Epithelial cell of prostate (primary cell): ENCODE measurements around the gene RNASE7.
"Not testable (repeated sequence)": the region's sequence is repeated elsewhere in the genome, so short reads cannot be mapped to it uniquely, and the experiment has no call there.

ENCODE experiments used
- DNase-seq: peaks from one replicate; pipeline ENCODE4 v3.0.0-alpha.2; 2011; ENCODE audit warnings: low read depth, low spot score
- H3K27ac ChIP-seq: fragments of 450-650 bp; 2 replicates; pipeline ENCODE4 v1.5.1; 2017; ENCODE audit warnings: mild to moderate bottlenecking

Gene RNASE7

DNA sequence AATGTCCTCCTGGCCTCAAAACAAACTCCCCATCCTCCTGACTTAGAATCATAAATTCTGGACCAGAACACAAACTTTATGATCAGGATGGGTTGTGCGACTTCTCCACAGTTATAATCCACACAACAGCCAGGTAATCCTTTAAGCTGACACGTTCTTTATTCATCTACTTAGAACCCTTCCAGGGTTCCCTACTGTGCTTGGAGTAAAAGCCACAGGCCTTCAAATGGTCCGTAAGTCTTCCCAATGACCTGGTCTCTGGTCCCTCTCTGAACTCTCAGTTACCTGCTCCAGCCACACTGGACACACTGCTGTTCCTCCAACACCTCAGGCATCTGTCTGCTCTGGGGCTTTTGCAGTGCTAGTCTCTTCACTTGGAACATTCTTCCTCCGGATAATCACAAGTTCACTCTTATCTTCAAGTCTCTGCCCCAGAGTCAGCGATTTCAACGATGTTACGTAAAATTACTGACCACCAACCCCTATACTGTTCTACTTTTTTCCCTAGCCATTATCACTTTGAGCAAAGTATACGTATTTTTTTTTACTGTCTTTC, 1.7 kb upstream of the RNASE7 start:
- H3K27ac ChIP-seq = peak overlapping the region; percentile 94
- no peak for DNase-seq

DNA sequence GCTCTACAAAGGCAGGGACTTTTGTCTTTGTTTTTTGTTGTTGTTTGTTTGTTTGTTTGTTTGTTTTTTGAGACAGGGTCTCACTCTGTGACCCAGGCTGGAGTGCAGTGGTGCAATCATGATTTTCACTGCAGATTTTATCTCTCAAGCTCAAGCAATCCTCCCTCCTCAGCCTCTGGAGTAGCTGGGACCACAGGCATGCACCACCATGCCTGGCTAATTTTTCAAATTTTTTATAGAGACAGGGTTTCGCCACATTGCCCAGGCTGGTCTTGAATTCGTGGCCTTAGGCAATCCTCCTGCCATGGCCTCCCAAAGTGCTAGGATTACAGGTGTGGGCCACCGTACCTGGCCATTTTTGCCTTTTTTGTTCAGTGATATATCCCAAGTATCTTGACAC, 1.2 kb upstream of the RNASE7 start:
- peak overlapping the region; percentile 94 for H3K27ac ChIP-seq
- DNase-seq = not testable (repeated sequence)

DNA sequence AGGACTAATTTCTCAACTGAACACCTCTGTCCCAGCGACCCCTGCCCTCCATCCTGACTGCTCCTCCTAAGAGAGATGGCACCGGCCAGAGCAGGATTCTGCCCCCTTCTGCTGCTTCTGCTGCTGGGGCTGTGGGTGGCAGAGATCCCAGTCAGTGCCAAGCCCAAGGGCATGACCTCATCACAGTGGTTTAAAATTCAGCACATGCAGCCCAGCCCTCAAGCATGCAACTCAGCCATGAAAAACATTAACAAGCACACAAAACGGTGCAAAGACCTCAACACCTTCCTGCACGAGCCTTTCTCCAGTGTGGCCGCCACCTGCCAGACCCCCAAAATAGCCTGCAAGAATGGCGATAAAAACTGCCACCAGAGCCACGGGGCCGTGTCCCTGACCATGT, 756 bp downstream of the RNASE7 start:
- DNase-seq = no peak
- peak overlapping the region; percentile 94 for H3K27ac ChIP-seq

DNA sequence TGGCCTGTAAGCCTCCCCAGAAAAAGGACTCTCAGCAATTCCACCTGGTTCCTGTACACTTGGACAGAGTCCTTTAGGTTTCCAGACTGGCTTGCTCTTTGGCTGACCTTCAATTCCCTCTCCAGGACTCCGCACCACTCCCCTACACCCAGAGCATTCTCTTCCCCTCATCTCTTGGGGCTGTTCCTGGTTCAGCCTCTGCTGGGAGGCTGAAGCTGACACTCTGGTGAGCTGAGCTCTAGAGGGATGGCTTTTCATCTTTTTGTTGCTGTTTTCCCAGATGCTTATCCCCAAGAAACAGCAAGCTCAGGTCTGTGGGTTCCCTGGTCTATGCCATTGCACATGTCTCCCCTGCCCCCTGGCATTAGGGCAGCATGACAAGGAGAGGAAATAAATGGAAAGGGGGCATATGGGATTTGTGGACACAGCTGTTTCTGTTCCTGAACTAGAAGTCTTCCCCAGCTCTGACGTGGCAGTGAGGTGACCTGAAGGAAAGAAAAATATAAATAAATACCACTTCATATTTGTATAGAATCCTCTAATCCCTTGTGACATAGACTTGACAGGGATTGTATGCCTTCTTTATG, 1.3 kb downstream of the RNASE7 start:
- peak overlapping the region; percentile 94 for H3K27ac ChIP-seq
- no peak for DNase-seq

DNA sequence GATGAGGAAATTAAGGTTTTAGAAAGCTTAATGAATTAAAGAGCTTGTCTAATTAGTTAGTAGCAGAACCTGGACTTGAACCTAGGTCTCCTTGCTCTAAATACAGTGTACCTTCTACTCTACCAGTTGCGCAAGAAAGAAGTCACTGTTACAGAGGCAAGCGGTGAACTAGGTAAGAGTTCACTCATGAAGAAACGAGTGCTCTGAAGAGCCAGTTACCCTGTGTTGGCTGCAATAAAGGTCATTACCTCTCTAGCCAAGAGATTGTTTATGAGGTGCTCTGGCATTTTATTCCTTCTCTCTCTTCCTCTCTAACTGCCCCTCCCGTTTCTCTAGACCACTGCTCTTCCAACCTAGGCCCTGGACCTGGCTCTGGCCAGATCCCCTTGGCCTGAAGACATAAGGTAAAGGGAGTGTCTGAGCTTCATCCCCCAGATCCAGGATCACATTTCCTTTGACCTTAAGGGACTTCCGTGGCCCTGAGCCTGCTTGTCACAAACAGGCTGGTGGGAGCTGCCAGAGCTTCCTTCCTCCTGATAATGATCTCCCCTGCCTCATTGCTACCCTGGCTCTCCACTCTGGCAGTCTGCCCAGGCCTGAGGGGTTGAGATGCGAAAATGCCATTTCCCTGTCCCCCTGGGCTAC, 1.9 kb downstream of the RNASE7 start:
- peak overlapping the region; percentile 94 for H3K27ac ChIP-seq
- no peak for DNase-seq

DNA sequence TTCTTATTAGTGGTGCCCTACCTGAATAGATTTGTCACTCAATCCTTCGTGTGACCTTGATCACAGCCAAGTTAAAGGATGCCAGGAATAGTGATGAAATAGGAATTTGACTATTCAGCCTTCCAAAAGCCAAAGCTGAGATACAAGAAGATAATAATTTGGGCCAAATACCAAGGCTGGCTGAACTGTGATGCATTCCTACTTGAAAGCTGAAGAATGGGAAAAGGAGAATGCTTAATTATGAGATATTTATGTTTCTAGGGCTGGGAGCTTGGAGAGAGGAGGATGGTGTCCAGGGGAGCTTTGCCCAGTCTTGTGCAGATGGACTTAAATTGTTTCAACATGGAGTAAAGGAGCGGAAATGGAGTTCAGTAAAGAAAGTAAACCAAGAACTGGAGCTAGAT, 5.2 kb downstream of the RNASE7 start:
- no peak for DNase-seq
- H3K27ac ChIP-seq = peak overlapping the region; percentile 44

DNA sequence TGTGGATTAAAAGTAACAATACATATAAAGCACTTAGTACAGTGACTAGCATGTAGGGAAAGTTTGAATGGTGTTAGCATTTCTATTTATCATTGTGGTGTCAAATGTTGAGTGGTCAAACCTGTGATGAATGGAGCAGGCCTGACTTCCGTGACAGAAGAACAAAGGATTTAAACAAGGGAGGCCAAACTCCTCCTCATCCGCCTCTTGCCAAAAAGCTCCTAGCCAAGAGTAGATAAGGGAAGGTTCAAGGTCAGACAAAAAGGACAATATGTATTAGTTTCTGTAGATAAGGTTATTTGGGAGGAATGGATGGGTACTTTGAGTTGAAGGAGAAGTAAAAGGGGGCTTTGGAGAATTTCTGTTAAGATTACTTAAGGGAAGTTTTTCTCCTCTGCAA, 6.5 kb downstream of the RNASE7 start:
- no peak for DNase-seq
- no peak overlapping the region for H3K27ac ChIP-seq

DNA sequence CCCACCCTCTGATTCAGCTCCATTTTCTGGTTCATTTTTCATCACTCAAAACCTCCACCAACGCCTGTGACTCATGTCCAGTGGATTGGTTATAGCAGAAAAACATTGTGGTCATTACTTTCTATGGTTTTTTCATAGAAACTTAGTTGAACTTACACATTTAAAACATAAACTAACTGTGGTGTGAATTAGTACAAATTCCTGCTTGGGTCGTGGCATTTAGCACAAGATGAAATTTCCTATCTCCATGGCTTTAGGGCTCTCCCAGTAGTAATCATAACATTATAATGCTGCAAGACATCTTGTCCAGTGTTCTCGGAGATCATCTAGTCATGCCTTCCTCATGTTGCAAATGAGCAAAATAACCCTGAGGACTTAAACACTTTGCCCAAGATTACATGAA, 7.1 kb downstream of the RNASE7 start:
- H3K27ac ChIP-seq = no peak overlapping the region
- no peak for DNase-seq

DNA sequence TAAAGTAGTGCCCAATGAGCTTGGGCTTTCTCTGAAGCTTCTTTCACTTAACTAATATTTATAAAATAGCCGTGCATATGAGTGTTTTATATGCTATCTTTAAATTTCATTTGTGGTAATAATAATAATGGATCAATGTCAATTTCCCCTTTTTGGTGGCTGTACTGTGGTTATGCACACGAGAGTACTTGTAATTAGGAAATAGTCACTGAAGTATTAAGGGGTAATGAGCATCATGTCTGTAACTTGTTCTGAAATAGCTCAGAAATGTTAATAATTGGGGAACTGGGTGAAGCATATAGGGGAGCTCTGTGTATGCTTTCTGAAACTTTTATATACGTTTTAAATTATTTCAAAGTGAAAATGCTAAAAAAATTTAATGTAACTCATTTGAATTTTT, 8.4 kb downstream of the RNASE7 start:
- no peak for DNase-seq
- H3K27ac ChIP-seq = no peak overlapping the region

DNA sequence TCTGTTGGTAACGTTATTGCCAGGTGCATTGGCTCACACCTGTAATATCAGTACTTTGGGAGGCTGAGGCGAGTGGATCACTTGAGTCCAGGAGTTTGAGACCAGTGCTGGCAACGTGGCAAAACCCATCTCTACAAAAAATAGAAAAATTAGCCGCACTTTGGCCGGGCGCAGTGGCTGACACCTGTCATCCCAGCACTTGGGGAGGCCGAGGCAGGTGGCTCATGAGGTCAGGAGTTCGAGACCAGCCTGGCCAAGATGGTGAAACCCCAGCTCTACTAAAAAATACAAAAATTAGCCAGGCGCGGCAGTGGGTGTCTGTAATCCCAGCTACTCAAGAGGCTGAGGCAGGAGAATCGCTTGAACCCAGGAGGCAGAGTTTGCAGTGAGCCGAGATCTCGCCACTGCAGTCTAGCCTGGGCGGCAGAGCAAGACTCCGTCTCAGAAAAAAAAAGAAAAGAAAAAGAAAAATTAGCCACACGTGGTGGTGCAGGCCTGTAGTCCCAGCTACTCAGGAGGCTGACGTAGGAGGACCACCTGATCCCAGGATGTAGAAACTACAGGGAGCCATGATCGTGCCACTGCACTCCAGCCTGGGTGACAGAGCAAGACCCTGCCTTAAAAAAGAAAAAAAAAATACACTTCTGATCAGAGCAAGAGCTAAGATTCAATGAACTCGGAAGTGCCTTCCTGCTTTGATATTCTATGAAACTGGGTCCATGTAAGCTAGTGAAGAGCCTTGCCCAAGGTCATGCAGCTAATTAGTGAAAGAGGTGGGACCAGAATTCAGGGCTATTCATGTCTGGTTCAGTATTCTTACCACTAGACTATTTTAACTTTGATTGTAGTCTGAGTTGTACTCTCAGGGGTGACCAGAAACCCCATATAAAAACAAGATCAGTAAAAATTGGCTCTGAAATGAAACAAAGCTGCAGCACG, 11.3 kb downstream of the RNASE7 start:
- no peak for DNase-seq
- no peak overlapping the region for H3K27ac ChIP-seq

DNA sequence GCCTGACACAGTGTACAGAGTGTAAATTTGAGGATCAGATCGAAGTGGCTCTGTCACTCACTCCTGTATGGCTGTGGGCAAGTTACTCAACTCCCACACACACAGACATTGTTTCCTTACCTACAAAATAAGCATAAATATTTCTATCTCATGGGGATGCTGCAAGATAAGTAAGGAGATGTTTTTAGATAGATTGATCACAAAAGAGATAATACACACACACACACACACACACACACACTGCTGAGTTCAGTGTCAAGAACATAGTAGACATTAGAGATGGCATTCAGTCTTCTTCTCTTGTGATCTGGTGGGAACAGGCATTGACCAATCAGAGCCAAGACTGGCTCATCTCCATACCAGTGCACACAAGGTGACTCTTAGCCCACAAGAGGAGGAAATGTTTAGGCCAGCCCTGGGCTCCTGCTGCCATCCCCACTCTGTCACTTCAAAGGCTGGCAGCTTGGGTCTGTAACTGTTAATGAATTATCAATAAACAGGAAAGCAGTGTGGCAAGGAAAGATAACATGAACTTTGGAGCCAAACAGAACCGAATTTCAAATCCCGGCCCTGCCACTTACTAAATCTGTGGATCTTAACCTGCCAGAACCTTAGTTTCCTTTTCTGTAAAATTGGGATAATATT, 12.1 kb downstream of the RNASE7 start:
- no peak for DNase-seq
- no peak overlapping the region for H3K27ac ChIP-seq

DNA sequence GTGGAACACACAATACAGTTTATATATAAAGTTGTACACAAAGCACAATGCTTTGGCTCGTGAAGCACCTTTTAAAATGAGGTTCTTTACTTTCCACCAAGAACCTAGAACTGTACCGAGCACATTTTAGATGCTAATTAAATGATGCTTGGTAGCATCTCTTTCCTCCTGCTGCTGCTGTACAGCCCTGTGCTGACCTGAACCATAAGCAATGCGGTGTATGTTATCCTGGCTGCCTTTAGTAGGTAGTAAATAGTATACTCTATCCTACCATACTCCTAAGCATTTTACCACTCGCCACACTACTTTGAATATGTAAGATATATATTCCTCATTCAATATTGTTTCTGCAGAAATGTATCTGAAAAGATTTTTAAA, 12.6 kb downstream of the RNASE7 start:
- DNase-seq = no peak

DNA sequence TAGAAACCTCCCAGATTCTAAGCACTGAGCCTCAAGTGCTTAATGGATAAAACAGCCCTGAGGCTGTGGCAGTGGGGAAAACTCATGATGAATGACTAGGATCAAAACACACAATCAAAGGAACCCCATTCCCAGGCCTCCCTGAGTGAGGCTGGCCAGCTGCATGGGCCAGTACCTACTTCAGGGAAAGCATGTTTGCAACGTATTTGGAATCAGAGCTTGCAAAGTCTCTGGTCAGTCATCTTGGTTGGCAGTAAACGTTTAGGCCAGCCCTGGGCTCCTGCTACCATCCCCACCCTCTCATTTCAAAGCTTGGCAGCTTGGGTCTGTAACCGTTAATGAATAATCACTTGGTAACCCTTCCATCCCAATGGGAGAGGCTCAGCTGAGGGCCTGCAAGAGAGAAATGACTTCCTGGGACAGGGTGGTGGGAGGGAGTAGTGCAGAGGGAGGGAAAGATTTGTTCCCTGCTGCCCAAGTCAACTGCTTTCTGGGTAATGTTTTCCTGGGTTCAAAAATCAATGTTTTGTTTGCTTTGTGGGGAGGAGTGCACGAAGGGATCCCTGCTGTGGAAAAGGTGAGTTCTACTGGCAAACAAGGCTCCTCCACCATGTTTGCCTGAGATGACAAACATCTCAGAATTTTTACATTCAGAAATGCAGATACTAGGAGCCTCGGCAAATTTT, 13.4 kb downstream of the RNASE7 start:
- no peak for DNase-seq
- H3K27ac ChIP-seq = no peak overlapping the region

More for the DNA sequence above, 12.6 kb downstream of the RNASE7 start:
- H3K27ac ChIP-seq = no peak overlapping the region

DNA sequence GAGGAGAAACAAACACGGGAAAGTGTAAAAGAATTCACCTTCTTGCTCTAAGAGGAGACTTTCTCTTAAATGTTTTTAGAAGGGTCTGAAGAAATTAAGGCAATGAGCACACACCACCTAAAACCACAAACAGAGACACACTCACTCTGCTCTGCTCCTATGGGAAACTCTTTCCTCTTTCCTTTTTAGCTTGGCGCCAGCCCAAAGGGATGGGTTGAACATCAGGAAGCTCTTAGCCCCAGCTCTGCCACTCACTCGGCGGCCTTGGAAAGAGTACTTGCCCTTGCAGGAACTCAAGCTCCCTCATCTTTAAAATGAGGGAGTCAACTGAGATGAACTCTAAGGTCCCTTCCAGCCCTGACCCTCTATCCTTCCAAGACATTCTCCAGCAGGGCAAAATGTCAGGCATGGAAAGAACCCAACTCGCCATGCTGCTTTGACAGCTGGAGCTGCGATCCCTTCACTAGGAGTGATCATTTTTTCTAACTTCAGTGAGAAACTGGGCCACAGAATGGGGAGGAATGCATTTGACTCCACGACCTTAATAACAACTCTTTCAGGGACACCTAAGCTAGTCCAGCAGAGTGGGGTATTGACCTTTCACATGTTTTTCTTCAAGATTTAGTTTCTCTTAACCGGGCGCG, 14.5 kb downstream of the RNASE7 start:
- H3K27ac ChIP-seq = no peak overlapping the region
- no peak for DNase-seq

DNA sequence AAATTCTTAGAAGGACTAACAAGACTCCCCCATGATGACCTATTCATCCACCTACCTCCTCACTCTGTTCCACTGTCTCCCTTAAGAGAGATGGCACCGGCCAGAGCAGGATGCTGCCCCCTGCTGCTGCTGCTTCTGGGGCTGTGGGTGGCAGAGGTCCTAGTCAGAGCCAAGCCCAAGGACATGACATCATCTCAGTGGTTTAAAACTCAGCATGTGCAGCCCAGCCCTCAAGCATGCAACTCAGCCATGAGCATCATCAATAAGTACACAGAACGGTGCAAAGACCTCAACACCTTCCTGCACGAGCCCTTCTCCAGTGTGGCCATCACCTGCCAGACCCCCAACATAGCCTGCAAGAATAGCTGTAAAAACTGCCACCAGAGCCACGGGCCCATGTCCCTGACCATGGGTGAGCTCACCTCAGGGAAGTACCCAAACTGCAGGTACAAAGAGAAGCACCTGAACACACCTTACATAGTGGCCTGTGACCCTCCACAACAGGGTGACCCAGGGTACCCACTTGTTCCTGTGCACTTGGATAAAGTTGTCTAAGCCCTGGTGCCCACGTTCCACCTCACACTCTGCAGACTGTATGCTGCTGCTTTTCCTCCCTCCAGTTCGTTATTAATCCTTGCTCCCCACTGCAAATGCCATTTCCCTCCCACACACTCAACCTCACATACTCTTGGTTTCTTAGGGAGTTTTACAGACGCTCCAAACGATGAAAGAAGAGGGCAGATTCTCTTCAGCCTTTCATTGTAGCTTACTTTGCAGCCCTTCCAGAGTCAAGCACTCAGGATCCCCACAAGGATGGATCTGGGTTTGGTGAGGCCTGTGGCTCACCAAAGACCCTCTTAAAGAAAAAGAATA, 15.9 kb downstream of the RNASE7 start, which contains the start of gene RNASE8:
Gene RNASE8 (plus strand): TSS at position 20 of the 873 bp plus-strand sequence. CDS start 71 bp downstream, at position 91.
- DNase-seq = no peak
- no peak within 1 kb of the TSS for H3K27ac ChIP-seq

DNA sequence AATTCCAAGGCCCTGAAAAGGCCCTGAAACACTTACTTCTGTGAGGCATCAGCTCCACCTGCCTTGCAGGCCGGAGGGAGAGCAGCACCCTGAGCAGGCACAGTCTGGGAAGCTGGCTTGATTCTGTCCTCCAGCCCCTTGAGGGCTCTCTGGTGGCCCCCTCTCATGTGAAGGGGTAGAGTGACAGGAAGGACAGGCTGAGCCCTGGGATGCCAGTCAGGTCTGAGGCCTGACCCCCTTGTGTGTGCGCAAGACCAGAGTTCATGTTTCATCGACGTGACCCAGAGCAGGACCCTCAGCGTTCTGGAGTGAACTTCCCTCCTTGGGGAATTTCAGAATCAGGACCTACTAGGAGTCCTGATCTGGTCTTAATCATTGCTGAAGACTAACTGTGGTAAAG, 16.7 kb downstream of the RNASE7 start:
- no peak for DNase-seq
- no peak overlapping the region for H3K27ac ChIP-seq

DNA sequence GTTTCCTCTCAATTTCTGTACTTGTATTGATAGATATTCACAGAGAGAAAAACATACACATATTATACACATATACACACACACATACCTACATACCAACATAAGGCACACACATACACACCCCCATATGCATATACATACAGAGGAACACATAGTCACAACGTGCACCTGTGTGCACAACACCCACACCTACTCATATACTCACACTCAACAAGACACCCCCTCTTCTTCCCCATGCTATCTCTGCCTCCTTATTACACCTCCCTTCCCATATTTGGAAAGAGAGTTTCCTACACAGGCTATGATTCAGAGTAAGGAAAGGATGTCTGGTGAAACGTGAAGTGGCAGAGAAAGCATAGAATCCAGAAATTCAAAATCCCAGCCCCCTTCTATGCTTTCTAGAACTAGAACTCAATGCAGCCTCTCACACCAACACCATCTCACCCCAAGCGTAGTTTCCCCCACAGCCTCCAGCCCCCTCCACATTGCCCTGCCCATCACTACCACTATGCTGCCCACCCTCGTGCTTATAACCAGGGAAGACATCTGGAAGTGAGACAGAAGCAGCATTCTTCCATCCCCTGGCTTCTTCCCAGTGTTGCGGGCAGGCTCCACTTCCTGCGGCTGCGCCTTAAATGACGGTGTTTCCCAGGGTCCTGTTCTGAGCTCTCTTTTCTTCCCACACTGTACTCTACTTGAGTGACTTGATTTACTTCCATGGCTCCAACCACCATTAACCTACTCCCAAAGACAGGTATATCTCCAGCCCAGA, 17.9 kb downstream of the RNASE7 start:
- no peak overlapping the region for H3K27ac ChIP-seq
- DNase-seq = no peak
